Mucosa of descending colon (tissue), 3 donors: Measurements from ENCODE around the gene FOXD2. TPM values are rescaled to one million over a fixed set of nuclear protein-coding genes. Genes with fewer than 3 reads are reported as not detected.

Experiments
- ATAC-seq: fragments of 200-7000 bp; cut with Tn5 transposase; one replicate; pipeline ENCODE4 v1.9.1; 2020; ENCODE audit warnings: mild to moderate bottlenecking, moderate library complexity
- DNase-seq, 3 donors: peaks; one replicate each; pipeline ENCODE4 v3.0.0-alpha.2; 2020
- H3K36me3 ChIP-seq: fragments of 200-600 bp; one replicate; pipeline ENCODE4 v1.8.0; 2021; ENCODE audit warnings: low read depth, mild to moderate bottlenecking
- H3K4me1 ChIP-seq: fragments of 200-600 bp; one replicate; pipeline ENCODE4 v1.8.0; 2021; ENCODE audit warnings: low read depth, mild to moderate bottlenecking
- H3K4me3 ChIP-seq: fragments of 200-600 bp; one replicate; pipeline ENCODE4 v1.8.0; 2021; ENCODE audit warnings: mild to moderate bottlenecking
- H3K9me3 ChIP-seq: fragments of 200-600 bp; one replicate; pipeline ENCODE4 v1.8.0; 2021; ENCODE audit warnings: mild to moderate bottlenecking
- intact Hi-C, 2 donors: fragments of 100-400 bp; cut with DNase I in 1 of 2; cut with micrococcal nuclease in 1 of 2; formaldehyde crosslinking; loops; one replicate each; pipeline versions ENCODE4 v1.11.0 to v1.11.1; 2022; cut with DNase I, micrococcal nuclease
- total RNA-seq, 3 donors: library from RNA; stranded (reverse); fragmentation: NEBNext Ultra II Directional in 2 of 3; extraction: Animal tissue kit (Norgen Biotek cat#: 25700) in 2 of 3; gene quantifications; one replicate each; pipeline versions ENCODE4 v1.2.1 to v1.2.4, GENCODE V29; 2021 to 2023
- TF ChIP-seq, protein P1 (sequence below): fragments of 200-600 bp; IDR thresholded peaks from one replicate; pipeline ENCODE4 v1.8.0; 2022; ENCODE audit warnings: antibody characterized with exemption, mild to moderate bottlenecking
- donor health status: DM: no; HTN: no; CAD: no; lungs with moderate emphysema.
- donor health status: DM: no; HTN: no; CAD: no.
- donor health status: DM: no; HTN: yes; CAD: no.

FOXD2 gene
- total RNA-seq, 3 donors from 2014 or later: 7.7 to 24.8 (median 17.1) TPM

DNA sequence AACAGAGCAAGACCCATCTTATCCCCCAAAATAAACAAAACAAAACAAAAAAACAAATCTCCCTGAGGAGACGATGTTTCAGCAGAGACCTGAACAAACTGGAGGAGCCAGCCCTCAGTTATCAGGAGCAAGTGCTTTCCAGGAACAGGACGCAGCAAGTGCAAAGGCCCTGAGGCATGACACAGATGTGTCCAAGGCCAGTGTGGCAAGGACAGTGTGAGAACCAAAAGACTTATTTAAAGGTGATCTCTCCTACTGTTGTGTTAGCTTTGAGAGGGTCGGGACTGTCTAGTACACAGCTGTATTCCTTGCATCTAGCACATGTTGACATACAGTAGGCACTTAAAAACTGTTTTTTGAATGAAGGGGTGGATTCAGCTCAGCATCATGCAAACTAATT lies 48.0 kb downstream of the FOXD2 start:
- DNase-seq: no peak
- intact Hi-C loops: no loop called here
- Histone ChIP-seq H3K4me1 (no peaks in the 10 kb centered on the region), H3K4me3 (no peak overlapping the region), H3K9me3 (no peaks in the 10 kb centered on the region), H3K36me3 (no peaks in the 10 kb centered on the region)
- TF ChIP-seq, protein P1, sequence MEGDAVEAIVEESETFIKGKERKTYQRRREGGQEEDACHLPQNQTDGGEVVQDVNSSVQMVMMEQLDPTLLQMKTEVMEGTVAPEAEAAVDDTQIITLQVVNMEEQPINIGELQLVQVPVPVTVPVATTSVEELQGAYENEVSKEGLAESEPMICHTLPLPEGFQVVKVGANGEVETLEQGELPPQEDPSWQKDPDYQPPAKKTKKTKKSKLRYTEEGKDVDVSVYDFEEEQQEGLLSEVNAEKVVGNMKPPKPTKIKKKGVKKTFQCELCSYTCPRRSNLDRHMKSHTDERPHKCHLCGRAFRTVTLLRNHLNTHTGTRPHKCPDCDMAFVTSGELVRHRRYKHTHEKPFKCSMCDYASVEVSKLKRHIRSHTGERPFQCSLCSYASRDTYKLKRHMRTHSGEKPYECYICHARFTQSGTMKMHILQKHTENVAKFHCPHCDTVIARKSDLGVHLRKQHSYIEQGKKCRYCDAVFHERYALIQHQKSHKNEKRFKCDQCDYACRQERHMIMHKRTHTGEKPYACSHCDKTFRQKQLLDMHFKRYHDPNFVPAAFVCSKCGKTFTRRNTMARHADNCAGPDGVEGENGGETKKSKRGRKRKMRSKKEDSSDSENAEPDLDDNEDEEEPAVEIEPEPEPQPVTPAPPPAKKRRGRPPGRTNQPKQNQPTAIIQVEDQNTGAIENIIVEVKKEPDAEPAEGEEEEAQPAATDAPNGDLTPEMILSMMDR: no peak
- ATAC-seq: no peak

DNA sequence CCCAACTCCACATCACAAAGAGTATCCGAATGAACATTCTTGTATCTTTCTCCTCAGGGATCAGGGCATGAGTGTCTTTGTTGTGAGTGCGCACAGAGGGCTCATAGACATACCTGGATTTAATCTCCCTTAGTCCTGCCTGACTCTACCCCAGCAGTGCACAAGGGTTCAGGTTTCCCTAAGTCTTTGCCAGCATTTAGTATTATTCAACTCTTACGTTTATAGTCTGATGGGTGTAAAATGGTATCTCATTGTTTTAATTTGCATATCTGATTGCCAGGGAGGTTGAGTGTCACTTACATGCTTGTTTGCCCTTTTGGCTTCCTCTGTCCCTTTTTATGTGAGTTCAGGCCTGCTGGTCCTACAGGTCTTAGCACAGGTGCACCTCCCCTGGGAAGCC lies 49.5 kb downstream of the FOXD2 start:
- Histone ChIP-seq H3K36me3 (no peaks in the 10 kb centered on the region), H3K4me1 (no peaks in the 10 kb centered on the region), H3K4me3 (no peak overlapping the region), H3K9me3 (no peaks in the 10 kb centered on the region)
- TF ChIP-seq, protein P1: no peak
- intact Hi-C loops: no loop called here
- DNase-seq (no peak), ATAC-seq (no peak)

DNA sequence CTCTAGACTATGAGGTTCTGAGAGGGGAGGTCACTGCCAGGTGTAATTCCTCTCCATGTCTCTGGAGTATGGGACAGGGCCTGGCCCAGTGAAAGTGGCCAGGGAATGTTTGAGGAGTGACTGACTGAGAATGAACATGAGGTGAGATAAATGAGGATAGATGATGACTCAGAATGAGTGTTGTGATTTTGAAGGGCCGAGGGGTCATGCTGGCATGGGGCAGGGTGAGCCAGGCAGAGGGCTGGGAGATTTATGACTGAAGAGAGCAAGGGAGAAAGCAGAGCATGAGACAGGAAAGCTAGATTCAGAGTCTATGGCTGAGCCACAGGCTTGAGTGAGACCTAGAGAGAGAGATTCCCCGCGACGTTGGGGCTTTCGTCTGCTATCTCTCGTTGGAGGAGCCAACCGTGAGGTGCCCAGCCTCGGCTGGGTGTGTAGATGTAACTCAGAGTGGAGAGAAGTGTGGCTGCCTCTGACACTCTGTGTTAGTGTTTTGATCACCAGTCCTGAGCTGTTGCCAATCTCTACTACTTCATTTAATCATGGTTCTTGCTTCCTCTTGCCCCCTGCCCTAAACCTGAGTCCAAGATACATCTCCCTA lies 50.1 kb downstream of the FOXD2 start:
- TF ChIP-seq, protein P1: no peak
- DNase-seq (no peak), ATAC-seq (peak; percentile 47)
- no peaks in the 10 kb centered on the region for H3K4me1 ChIP-seq
- no peak overlapping the region for H3K4me3 ChIP-seq
- intact Hi-C loops: no loop called here
- no peaks in the 10 kb centered on the region for H3K36me3 ChIP-seq
- no peaks in the 10 kb centered on the region for H3K9me3 ChIP-seq

Other genes with a start within 250 kb of the FOXD2 start
- 100 to 1,000 TPM in 1 of 3 donors, 10 to 100 TPM in 2; 40.9 to 173 (median 64.4) TPM for gene PDZK1IP1, start 248.0 kb upstream of the FOXD2 start, total RNA-seq
- 1 to 10 TPM; 1.2 to 3.0 (median 2.4) TPM for gene TAL1, start 205.8 kb upstream of the FOXD2 start, total RNA-seq
- 10 to 100 TPM in 1 of 3 donors, 1 to 10 TPM in 2; 4.8 to 13.1 (median 9.6) TPM for gene STIL, start 123.9 kb upstream of the FOXD2 start, total RNA-seq
- gene CMPK1, start 104.3 kb upstream of the FOXD2 start, total RNA-seq: 100 to 1,000 TPM; 159 to 226 (median 223) TPM
- gene FOXE3, start 21.8 kb upstream of the FOXD2 start, total RNA-seq: under 1 TPM in 2 of 3 donors, not detected in 1; 0.23 to 0.39 TPM